HepG2 (cell line): Measurements from ENCODE around the gene RPL26. TPM values are rescaled to one million over a fixed set of nuclear protein-coding genes. Genes with fewer than 3 reads are reported as not detected.

Source experiments
- ATAC-seq: fragments of 200-7000 bp; cut with Tn5 transposase; 3 replicates; pipeline ENCODE4 v1.9.1; 2020; ENCODE audit warnings: mild to moderate bottlenecking, moderate library complexity
- BruUV-seq: library from RNA; stranded (reverse); fragments of 400-500 nt; replicated peaks from 2 replicates; lab custom pipeline; 2021; lab: Mats Ljungman, UMichigan
- CTCF ChIA-PET: fragments of 300-600 bp; formaldehyde crosslinking; extraction: SDS; loops from one replicate; lab custom pipeline; 2021; ENCODE audit warnings: low total read pairs, inconsistent platforms, low intra/inter-chr PET ratio; lab: Yijun Ruan, JAX
- POLR2A ChIA-PET: fragments of 350-600 bp; sonication (Branson Sonifier 250); formaldehyde crosslinking; loops from one replicate; lab custom pipeline; 2020; ENCODE audit warnings: antibody characterized with exemption, inconsistent platforms; lab: Yijun Ruan, JAX
- DNase-seq: peaks from one replicate; pipeline ENCODE4 v3.0.0-alpha.2; 2015; ENCODE audit warnings: low spot score
- FAIRE-seq: peaks from 3 replicates; lab custom pipeline; 2011; peaks lifted over from hg19 to GRCh38; lab: Jason Lieb, UNC
- H2AFZ ChIP-seq: one replicate; pipeline ENCODE4 v1.6.1; 2011; ENCODE audit warnings: low read length, inconsistent platforms
- H3K27ac ChIP-seq: fragments of 300-600 bp; 3 replicates; pipeline ENCODE4 v1.8.0; 2011; ENCODE audit warnings: mixed run types, mild to moderate bottlenecking, mixed read lengths, low read length, inconsistent platforms; ENCODE audit not compliant: insufficient read depth; ENCODE audit errors: extremely low read length
- H3K27me3 ChIP-seq, 2 experiments: fragments of 200-600 bp in 1 of 2; 2 replicates in 1 of 2; 3 replicates in 1 of 2; pipeline versions ENCODE4 v1.6.0 to v1.8.0; 2011; ENCODE audit warnings: low read length in 2 of 2, mild to moderate bottlenecking in 2 of 2, moderate library complexity in 2 of 2, inconsistent platforms in 1 of 2; ENCODE audit not compliant: insufficient read depth in 2 of 2, control insufficient read depth in 1 of 2
- H3K36me3 ChIP-seq, 2 experiments: fragments of 200-600 bp in 1 of 2; replicated peaks in 1 of 2; 2 replicates in 1 of 2; 3 replicates in 1 of 2; pipeline versions ENCODE4 v1.5.1 to v1.8.0; 2011; ENCODE audit warnings: low read length in 2 of 2, inconsistent platforms in 1 of 2; ENCODE audit not compliant: insufficient read depth in 2 of 2, control insufficient read depth in 1 of 2
- H3K4me1 ChIP-seq: 2 replicates; pipeline ENCODE4 v1.5.1; 2012; ENCODE audit warnings: low read length, inconsistent platforms; ENCODE audit not compliant: insufficient read depth
- H3K4me2 ChIP-seq: 2 replicates; pipeline ENCODE4 v1.6.0; 2011; ENCODE audit warnings: low read depth, low read length, inconsistent platforms
- H3K4me3 ChIP-seq, 3 experiments: fragments of 200-600 bp in 1 of 3; sonication (generic), shearing (Covaris generic) in 1 of 3; replicated peaks in 1 of 3; 2 replicates each; pipeline ENCODE4 v1.5.1; 2011 to 2016; ENCODE audit warnings: low read length in 3 of 3, inconsistent platforms in 2 of 3, low read depth in 2 of 3, mild to moderate bottlenecking in 2 of 3, control low read depth in 1 of 3, mixed read lengths in 1 of 3; ENCODE audit not compliant: insufficient read depth in 1 of 3
- H3K79me2 ChIP-seq: one replicate; pipeline ENCODE4 v1.6.1; 2011; ENCODE audit warnings: low read length, inconsistent platforms; ENCODE audit not compliant: insufficient read depth
- H3K9ac ChIP-seq: 2 replicates; pipeline ENCODE4 v1.6.0; 2011; ENCODE audit warnings: mild to moderate bottlenecking, low read depth, low read length, inconsistent platforms; ENCODE audit not compliant: insufficient read depth
- H3K9me3 ChIP-seq: 2 replicates; pipeline ENCODE4 v1.5.1; 2012; ENCODE audit warnings: mild to moderate bottlenecking, low read length
- H4K20me1 ChIP-seq: 2 replicates; pipeline ENCODE4 v1.6.0; 2011; ENCODE audit warnings: inconsistent platforms, mild to moderate bottlenecking, low read length, moderate library complexity; ENCODE audit not compliant: insufficient read depth
- AHR ChIP-seq: IDR thresholded peaks from 2 replicates; pipeline ENCODE4 v1.6.1; 2018; ENCODE audit warnings: missing genetic modification reagents, missing compliant biosample characterization
- DNMT3B ChIP-seq: conservative IDR thresholded peaks from 2 replicates; pipeline ENCODE4 v1.6.1; 2016; ENCODE audit warnings: missing biosample characterization, control low read depth
- ETS1 ChIP-seq: sonication (generic); formaldehyde crosslinking; IDR thresholded peaks from 2 replicates; pipeline ENCODE4 v1.4.0; 2020; ENCODE audit warnings: missing genetic modification reagents
- FOXC1 ChIP-seq: sonication (generic); formaldehyde crosslinking; IDR thresholded peaks from 2 replicates; pipeline ENCODE4 v1.8.0; 2022; ENCODE audit warnings: mild to moderate bottlenecking, missing genetic modification reagents, borderline replicate concordance
- KLF9 ChIP-seq: IDR thresholded peaks from 2 replicates; pipeline ENCODE4 v1.6.1; 2016; ENCODE audit warnings: low read depth
- POGK ChIP-seq: sonication (generic); formaldehyde crosslinking; conservative IDR thresholded peaks from 2 replicates; pipeline ENCODE4 v1.8.0; 2022; ENCODE audit warnings: mild to moderate bottlenecking, moderate library complexity, missing genetic modification reagents
- POGZ ChIP-seq: sonication (generic); formaldehyde crosslinking; IDR thresholded peaks from 2 replicates; pipeline ENCODE4 v1.4.0; 2020; ENCODE audit warnings: mild to moderate bottlenecking, missing genetic modification reagents
- POLR2A ChIP-seq, 2 experiments: IDR thresholded peaks; 2 replicates each; pipeline ENCODE4 v1.6.1; 2011; ENCODE audit warnings: low read depth in 2 of 2, low read length in 2 of 2, mild to moderate bottlenecking in 1 of 2, moderate library complexity in 1 of 2; ENCODE audit not compliant: insufficient read depth in 1 of 2
- POLR2AphosphoS2 ChIP-seq: IDR thresholded peaks from 2 replicates; pipeline ENCODE4 v1.6.1; 2011; ENCODE audit warnings: low read depth, low read length, improper control_type of control experiment
- TFE3 ChIP-seq: IDR thresholded peaks from 2 replicates; pipeline ENCODE4 v1.6.1; 2016
- ZBTB21 ChIP-seq: sonication (generic); formaldehyde crosslinking; IDR thresholded peaks from 2 replicates; pipeline ENCODE4 v1.4.0; 2020; ENCODE audit warnings: missing genetic modification reagents
- ZMAT3 ChIP-seq: sonication (generic); formaldehyde crosslinking; conservative IDR thresholded peaks from 2 replicates; pipeline ENCODE4 v1.7.0; 2021; ENCODE audit warnings: missing genetic modification reagents
- ZNF256 ChIP-seq: sonication (generic); formaldehyde crosslinking; conservative IDR thresholded peaks from 2 replicates; pipeline ENCODE4 v1.4.0; 2020; ENCODE audit warnings: missing genetic modification reagents
- ZNF317 ChIP-seq: sonication (generic); formaldehyde crosslinking; IDR thresholded peaks from 2 replicates; pipeline ENCODE4 v1.5.0; 2020; ENCODE audit warnings: mild to moderate bottlenecking, missing genetic modification reagents
- ZNF33A ChIP-seq: sonication (generic); formaldehyde crosslinking; IDR thresholded peaks from 2 replicates; pipeline ENCODE4 v1.5.1; 2020; ENCODE audit warnings: missing genetic modification reagents, mild to moderate bottlenecking, moderate library complexity, borderline replicate concordance
- ZNF629 ChIP-seq: sonication (generic); formaldehyde crosslinking; conservative IDR thresholded peaks from 2 replicates; pipeline ENCODE4 v1.5.0; 2020; ENCODE audit warnings: missing genetic modification reagents
- ZNF670 ChIP-seq: sonication (generic); formaldehyde crosslinking; IDR thresholded peaks from 2 replicates; pipeline ENCODE4 v1.8.0; 2022; ENCODE audit warnings: mild to moderate bottlenecking, missing genetic modification reagents, borderline replicate concordance
- ZNF782 ChIP-seq: sonication (generic); formaldehyde crosslinking; IDR thresholded peaks from 2 replicates; pipeline ENCODE4 v1.4.0; 2020; ENCODE audit warnings: missing genetic modification reagents, mild to moderate bottlenecking, borderline replicate concordance
- WGBS: methylation state at CpG from one replicate; pipeline ENCODE4 v1.1.6; 2017; ENCODE audit warnings: low lambda C conversion rate; 5-methylcytosine and 5-hydroxymethylcytosine counted together
- in situ Hi-C: cut with HindIII; loops from 2 replicates; pipeline ENCODE4 v1.10.0; 2017; ENCODE audit warnings: low pct_unique_long_range_greater_than_20kb; ENCODE audit not compliant: extremely low pct_ligation_motif_present
- intact Hi-C: fragments of 100-400 bp; cut with micrococcal nuclease; formaldehyde crosslinking; loops from one replicate; pipeline ENCODE4 v1.10.0; 2022; ENCODE audit not compliant: unreplicated experiment
- polyA plus RNA-seq, 8 experiments: library from polyadenylated mRNA; depleted of rRNA in 3 of 8; stranded (reverse) in 7 of 8; unstranded in 1 of 8; fragments of >200 nt; fragmentation: Illumina TruSeq in 4 of 8; extraction: Trizol in 4 of 8; gene quantifications; 2 replicates each; pipeline versions ENCODE4 v1.2.1 to v1.2.3, GENCODE V29; 2011 to 2016; ENCODE audit warnings: low read depth in 4 of 8, missing spikeins in 1 of 8, mixed read lengths in 1 of 8; ENCODE audit not compliant: insufficient read depth in 1 of 8
- total RNA-seq, 5 experiments: library from RNA; depleted of rRNA; stranded (reverse); fragments of >200 nt; fragmentation: Illumina TruSeq; extraction: Trizol; gene quantifications; 2 replicates each; pipeline ENCODE4 v1.2.3, GENCODE V29; 2016; ENCODE audit warnings: low read depth in 1 of 5

RPL26 gene
- total and polyA plus RNA-seq, 2 of the 13 experiments (the other 11 are each of a cell fraction or from before 2014, with no cell fraction given), result 2,817 to 3,529 TPM

DNA sequence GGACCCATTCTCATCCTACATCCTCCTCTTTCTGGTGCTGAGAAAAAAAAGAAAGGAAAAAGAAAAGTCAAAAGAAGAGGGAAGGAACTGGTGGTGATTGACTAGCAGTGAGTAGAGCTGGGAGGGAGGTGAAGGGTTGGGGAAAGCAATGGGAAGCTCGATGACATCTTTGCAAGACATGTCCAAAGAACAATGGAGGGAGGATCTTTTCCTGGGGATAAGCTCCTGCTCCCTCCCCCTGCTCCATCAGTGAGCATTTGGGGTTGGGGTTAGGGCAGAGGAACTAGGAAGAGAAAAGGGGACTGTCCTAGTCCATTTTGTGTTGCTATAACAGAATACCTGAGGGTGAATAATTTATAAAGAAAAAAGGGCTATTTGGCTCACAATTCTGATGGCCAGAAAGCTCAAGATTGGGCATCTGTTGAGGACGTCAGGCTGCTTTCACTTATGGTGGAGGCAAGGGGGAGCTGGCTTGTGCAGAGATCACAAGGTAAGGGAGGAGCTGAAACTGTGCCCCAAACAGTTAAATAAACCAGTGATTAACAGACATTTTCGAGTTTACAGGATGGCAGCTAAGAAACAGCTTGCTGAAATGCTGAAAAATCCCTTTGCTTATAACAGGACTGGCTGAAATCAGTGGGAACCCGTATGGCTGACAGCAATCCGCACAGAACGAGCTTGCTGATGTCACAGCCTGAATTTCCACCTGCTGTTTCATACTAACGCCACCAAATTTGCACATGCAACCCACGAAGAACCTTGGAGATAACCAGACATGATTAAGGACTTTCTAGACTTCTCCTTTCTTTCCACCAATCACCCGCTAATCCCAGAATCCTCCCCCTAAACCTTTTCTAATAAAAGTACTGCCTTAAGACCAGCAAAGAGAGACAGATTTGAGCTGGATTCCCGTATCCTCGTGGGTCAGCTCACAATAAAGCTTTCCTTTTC, 44.9 kb downstream of the RPL26 start:
- H3K27me3 ChIP-seq, result peaks cover 2 to 14% of the 10 kb centered on the region in 2 experiments; a peak in 3 of 5 replicates
- H3K4me2 ChIP-seq, result peak overlapping the region; percentile 10; the same call in 1 of the 2 replicates
- DNase-seq (no peak), ATAC-seq (no peak), FAIRE-seq (no peak)
- no peaks in the 10 kb centered on the region for H3K9me3 ChIP-seq
- intact Hi-C loops, result no loop called here
- no peaks in the 10 kb centered on the region for H3K79me2 ChIP-seq
- H2AFZ ChIP-seq, result no peak overlapping the region
- in situ Hi-C loops, result no loop called here
- ChIA-PET CTCF (no interaction called here), POLR2A (no interaction called here)
- no peak overlapping the region for H3K9ac ChIP-seq
- H3K36me3 ChIP-seq, result no peaks in the 10 kb centered on the region
- no peak overlapping the region for H3K4me3 ChIP-seq
- 26% methylated on average over 10 of the region's 11 CpGs for WGBS
- no TSS peak for BruUV-seq
- TF ChIP-seq POGZ (CRISPR knock-in tag) (no peak), ZNF782 (CRISPR knock-in tag) (no peak), ZNF256 (CRISPR knock-in tag) (no peak), ZMAT3 (CRISPR knock-in tag) (no peak), TFE3 (CRISPR knock-in tag) (no peak), ZBTB21 (no peak), ZNF33A (no peak), KLF9 (CRISPR knock-in tag) (no peak), POLR2AphosphoS2 (no peak), ZNF317 (CRISPR knock-in tag) (no peak), ZNF670 (CRISPR knock-in tag) (no peak), POLR2A (IDR thresholded peaks at IDR 0.05; ENCODE audit: insufficient read depth in 1 of 2, low read depth in 2 of 2, low read length in 2 of 2) (no peak), AHR (CRISPR knock-in tag) (no peak), ETS1 (CRISPR knock-in tag) (no peak), ZNF629 (no peak), POGK (CRISPR knock-in tag) (no peak), FOXC1 (no peak), DNMT3B (CRISPR knock-in tag) (no peak)
- H4K20me1 ChIP-seq, result no peaks in the 10 kb centered on the region
- H3K27ac ChIP-seq, result no peak overlapping the region
- no peaks in the 10 kb centered on the region for H3K4me1 ChIP-seq
